Inflammatory macrophage (primary cell): ENCODE measurements around the gene FAM117B.

Experiments
- DNase-seq, 2 donors: peaks; one replicate each; pipeline ENCODE4 v3.0.0-alpha.2; 2020 to 2022

Gene FAM117B

DNA sequence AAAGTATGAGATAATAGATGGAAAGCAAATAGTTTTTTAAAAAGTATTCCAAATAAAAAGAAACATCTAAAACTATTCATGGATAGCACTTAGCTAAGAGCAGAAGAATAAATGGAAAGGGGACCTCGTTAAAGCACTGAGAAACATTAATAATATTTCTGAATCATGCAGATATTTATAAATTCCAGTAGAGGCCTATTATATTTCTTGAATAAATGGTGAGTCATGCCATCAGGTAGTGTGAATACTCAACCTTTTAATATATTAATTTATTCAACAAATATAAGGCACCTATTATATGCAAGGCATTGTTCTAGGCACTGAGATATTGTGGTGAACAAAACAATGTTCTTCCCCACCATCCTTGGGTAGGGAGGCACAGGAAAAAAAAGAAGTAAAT lies 183.0 kb downstream of the FAM117B start:
- DNase-seq, result no peak

DNA sequence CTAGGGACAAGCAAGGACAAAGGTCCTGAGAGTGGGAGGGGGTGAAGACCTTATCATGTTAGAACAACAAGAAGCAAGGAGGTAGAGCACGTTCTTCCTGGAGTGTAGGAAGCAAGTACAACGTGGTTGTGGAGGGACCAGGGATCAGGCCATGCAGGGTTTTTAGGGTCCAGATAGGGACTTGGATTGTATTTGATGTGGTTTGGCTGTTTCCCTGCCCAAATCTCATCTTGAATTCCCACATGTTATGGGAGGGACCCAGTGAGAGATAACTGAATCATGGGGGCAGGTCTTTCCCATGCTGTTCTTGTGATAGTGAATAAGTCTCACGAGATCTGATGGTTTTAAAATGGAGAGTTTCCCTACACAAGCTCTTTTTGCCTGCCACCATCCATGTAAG lies 183.6 kb downstream of the FAM117B start:
- DNase-seq, result no peak
